Activated naive CD4-positive, alpha-beta T cell treated with anti-CD3 and anti-CD28 coated beads, Interleukin-2, amount 10 ng/mL, durations not matched to agents 7 days and 5 days (primary cell): ENCODE measurements around the gene GNG13.
"Not testable (repeated sequence)": the region's sequence is repeated elsewhere in the genome, so short reads cannot be mapped to it uniquely, and the experiment has no call there.

ENCODE experiments used
- CTCF ChIA-PET: fragments of 350-600 bp; sonication (Branson Sonifier 250); formaldehyde crosslinking; loops from one replicate; lab custom pipeline; 2021; ENCODE audit warnings: antibody characterized with exemption; lab: Charles Lee
- DNase-seq: peaks from one replicate; pipeline ENCODE4 v3.0.0-alpha.2; 2020
- H3K27ac Mint-ChIP-seq: one replicate; pipeline ENCODE4 v1.8.0; 2021; ENCODE audit warnings: mild to moderate bottlenecking, moderate library complexity, mixed read lengths
- H3K27me3 Mint-ChIP-seq: one replicate; pipeline ENCODE4 v1.8.0; 2021; ENCODE audit warnings: mild to moderate bottlenecking, mixed read lengths
- H3K36me3 Mint-ChIP-seq: one replicate; pipeline ENCODE4 v1.8.0; 2021; ENCODE audit warnings: mixed read lengths
- H3K4me1 Mint-ChIP-seq: one replicate; pipeline ENCODE4 v1.8.0; 2021; ENCODE audit warnings: mixed read lengths
- H3K4me3 Mint-ChIP-seq: one replicate; pipeline ENCODE4 v1.8.0; 2021; ENCODE audit warnings: mild to moderate bottlenecking, moderate library complexity, mixed read lengths
- H3K9me3 Mint-ChIP-seq: one replicate; pipeline ENCODE4 v1.8.0; 2021; ENCODE audit warnings: mixed read lengths

GNG13 gene

GRCh38 chr16:839643-840408 is 39.3 kb upstream of the GNG13 start:
- H3K4me3 Mint-ChIP-seq: no peak overlapping the region
- no peaks in the 10 kb centered on the region for H3K4me1 Mint-ChIP-seq
- no peak for DNase-seq
- no peak overlapping the region for H3K27ac Mint-ChIP-seq
- CTCF ChIA-PET: no interaction called here
- H3K36me3 Mint-ChIP-seq: no peaks in the 10 kb centered on the region
- no peaks in the 10 kb centered on the region for H3K27me3 Mint-ChIP-seq
- peaks cover 20% of the 10 kb centered on the region for H3K9me3 Mint-ChIP-seq

- Mint-ChIP-seq H3K36me3 (no peaks in the 10 kb centered on the region), H3K27me3 (no peaks in the 10 kb centered on the region), H3K4me1 (no peaks in the 10 kb centered on the region), H3K9me3 (peaks cover 20% of the 10 kb centered on the region), H3K4me3 (no peak overlapping the region), H3K27ac (no peak overlapping the region)
- DNase-seq: no peak
- CTCF ChIA-PET: no interaction called here
Measured at GRCh38 chr16:838741-839140, 38.2 kb upstream of the GNG13 start.

- not testable (repeated sequence) for H3K36me3 Mint-ChIP-seq
Measured at GRCh38 chr16:836822-837221, 36.3 kb upstream of the GNG13 start.

GRCh38 chr16:836221-836620 is 35.7 kb upstream of the GNG13 start:
- Mint-ChIP-seq H3K27me3 (no peaks in the 10 kb centered on the region), H3K4me1 (no peaks in the 10 kb centered on the region), H3K9me3 (peaks cover 20% of the 10 kb centered on the region), H3K27ac (no peak overlapping the region), H3K36me3 (no peaks in the 10 kb centered on the region), H3K4me3 (no peak overlapping the region)
- DNase-seq: no peak
- CTCF ChIA-PET: no interaction called here

More at GRCh38 chr16:836822-837221, 36.3 kb upstream of the GNG13 start:
- H3K4me3 Mint-ChIP-seq, H3K27me3 Mint-ChIP-seq, H3K4me1 Mint-ChIP-seq, CTCF ChIA-PET, DNase-seq, H3K27ac Mint-ChIP-seq: not testable (repeated sequence)
- H3K9me3 Mint-ChIP-seq: peaks cover 20% of the 10 kb centered on the region

GRCh38 chr16:835373-835772 is 34.8 kb upstream of the GNG13 start:
- Mint-ChIP-seq H3K27ac (no peak overlapping the region), H3K27me3 (no peaks in the 10 kb centered on the region), H3K36me3 (no peaks in the 10 kb centered on the region), H3K4me1 (no peaks in the 10 kb centered on the region), H3K9me3 (peaks cover 20% of the 10 kb centered on the region), H3K4me3 (no peak overlapping the region)
- CTCF ChIA-PET: no interaction called here
- DNase-seq: no peak

GRCh38 chr16:833411-833810 is 32.9 kb upstream of the GNG13 start:
- Mint-ChIP-seq H3K4me3 (no peak overlapping the region), H3K27ac (no peak overlapping the region), H3K36me3 (no peaks in the 10 kb centered on the region), H3K9me3 (peaks cover 20% of the 10 kb centered on the region), H3K27me3 (peaks cover 6% of the 10 kb centered on the region), H3K4me1 (no peaks in the 10 kb centered on the region)
- CTCF ChIA-PET: no interaction called here
- no peak for DNase-seq

GRCh38 chr16:832652-833336 is 32.3 kb upstream of the GNG13 start:
- Mint-ChIP-seq H3K27me3 (peaks cover 6% of the 10 kb centered on the region), H3K27ac (no peak overlapping the region), H3K4me3 (no peak overlapping the region), H3K36me3 (no peaks in the 10 kb centered on the region), H3K4me1 (no peaks in the 10 kb centered on the region), H3K9me3 (peaks cover 16% of the 10 kb centered on the region)
- no peak for DNase-seq
- CTCF ChIA-PET: interaction anchor here (0.6 kb wide), 1 partner anchor 122 kb away, joined by 3 read pairs; no protein-coding TSS in a partner anchor

- Mint-ChIP-seq H3K4me3 (no peak overlapping the region), H3K27ac (no peak overlapping the region), H3K36me3 (no peaks in the 10 kb centered on the region), H3K4me1 (no peaks in the 10 kb centered on the region), H3K9me3 (peaks cover 13% of the 10 kb centered on the region), H3K27me3 (peaks cover 6% of the 10 kb centered on the region)
- DNase-seq: no peak
- CTCF ChIA-PET: no interaction called here
Measured at GRCh38 chr16:831571-832413, 31.3 kb upstream of the GNG13 start.

- H3K4me1 Mint-ChIP-seq: no peaks in the 10 kb centered on the region
- H3K9me3 Mint-ChIP-seq: peaks cover 6% of the 10 kb centered on the region
- no peak overlapping the region for H3K4me3 Mint-ChIP-seq
- CTCF ChIA-PET: no interaction called here
- no peak overlapping the region for H3K27ac Mint-ChIP-seq
- H3K36me3 Mint-ChIP-seq: no peaks in the 10 kb centered on the region
- H3K27me3 Mint-ChIP-seq: peaks cover 6% of the 10 kb centered on the region
- DNase-seq: no peak
Measured at GRCh38 chr16:830871-831570, 30.5 kb upstream of the GNG13 start.

- no peak for DNase-seq
- Mint-ChIP-seq H3K4me1 (no peaks in the 10 kb centered on the region), H3K9me3 (no peaks in the 10 kb centered on the region), H3K27ac (no peak overlapping the region), H3K36me3 (no peaks in the 10 kb centered on the region), H3K4me3 (no peak overlapping the region), H3K27me3 (peaks cover 6% of the 10 kb centered on the region)
- CTCF ChIA-PET: no interaction called here
Measured at GRCh38 chr16:830107-830870, 29.8 kb upstream of the GNG13 start.

- Mint-ChIP-seq H3K27ac (no peak overlapping the region), H3K27me3 (peaks cover 6% of the 10 kb centered on the region), H3K4me1 (no peaks in the 10 kb centered on the region), H3K36me3 (no peaks in the 10 kb centered on the region), H3K4me3 (no peak overlapping the region), H3K9me3 (no peaks in the 10 kb centered on the region)
- CTCF ChIA-PET: no interaction called here
- DNase-seq: no peak
Measured at GRCh38 chr16:828891-829290, 28.4 kb upstream of the GNG13 start.

GRCh38 chr16:827513-827912 is 27.0 kb upstream of the GNG13 start:
- Mint-ChIP-seq H3K27me3 (peaks cover 6% of the 10 kb centered on the region), H3K4me1 (no peaks in the 10 kb centered on the region), H3K9me3 (no peaks in the 10 kb centered on the region), H3K36me3 (no peaks in the 10 kb centered on the region), H3K27ac (no peak overlapping the region), H3K4me3 (no peak overlapping the region)
- CTCF ChIA-PET: no interaction called here
- no peak for DNase-seq

- Mint-ChIP-seq H3K4me3 (no peak overlapping the region), H3K4me1 (no peaks in the 10 kb centered on the region), H3K27ac (no peak overlapping the region), H3K27me3 (peaks cover 18% of the 10 kb centered on the region), H3K9me3 (no peaks in the 10 kb centered on the region), H3K36me3 (no peaks in the 10 kb centered on the region)
- CTCF ChIA-PET: no interaction called here
- no peak for DNase-seq
Measured at GRCh38 chr16:825341-826061, 25.0 kb upstream of the GNG13 start.
